Prostate gland (tissue), 2 donors: ENCODE data around the gene KCND2. TPM values are rescaled to one million over a fixed set of nuclear protein-coding genes. Genes with fewer than 3 reads are reported as not detected.

Experiments used
- DNase-seq: peaks from one replicate; pipeline ENCODE4 v3.0.0-alpha.2; 2019; ENCODE audit warnings: low spot score
- H3K27ac ChIP-seq, 2 donors: fragments of 200-600 bp; sonication (generic); 2 replicates each; pipeline ENCODE4 v1.5.1; 2017 to 2019
- H3K27me3 ChIP-seq: fragments of 200-600 bp; sonication (generic); replicated peaks from 2 replicates; pipeline ENCODE4 v1.5.1; 2019; ENCODE audit not compliant: insufficient read depth
- H3K36me3 ChIP-seq, 2 donors: fragments of 200-600 bp; sonication (generic); 1 replicate in 1 of 2; 2 replicates in 1 of 2; pipeline versions ENCODE4 v1.5.1 to v1.8.1; 2017 to 2019
- H3K4me1 ChIP-seq: fragments of 200-600 bp; sonication (generic); replicated peaks from 2 replicates; pipeline ENCODE4 v1.5.1; 2019
- H3K4me3 ChIP-seq, 2 donors: fragments of 200-600 bp; sonication (generic); 2 replicates each; pipeline ENCODE4 v1.5.1; 2017 to 2019
- H3K9me3 ChIP-seq: fragments of 200-600 bp; sonication (generic); 2 replicates; pipeline ENCODE4 v1.5.1; 2017
- POLR2A ChIP-seq: fragments of 450-650 bp; IDR thresholded peaks from one replicate; pipeline ENCODE4 v1.6.1; 2016; ENCODE audit warnings: antibody characterized with exemption, mild to moderate bottlenecking
- POLR2AphosphoS5 ChIP-seq: sonication (generic); formaldehyde crosslinking; IDR thresholded peaks from one replicate; pipeline ENCODE4 v1.6.1; 2017; ENCODE audit warnings: antibody characterized with exemption
- WGBS: methylation state at CpG from one replicate; pipeline ENCODE4 v1.1.5; 2018; 5-methylcytosine and 5-hydroxymethylcytosine counted together
- intact Hi-C: fragments of 100-400 bp; cut with DNase I; formaldehyde crosslinking; loops from one replicate; pipeline ENCODE4 v1.14.2; 2022
- total RNA-seq, 2 donors: library from RNA; depleted of rRNA; stranded (reverse); fragments of >200 nt; gene quantifications; one replicate each; pipeline ENCODE4 v1.1.0, GENCODE V29; 2016
- TF ChIP-seq, protein P1 (sequence below), 4 experiments: fragments of 200-600 bp in 2 of 4; fragments of 450-650 bp in 2 of 4; sonication (generic) in 2 of 4; IDR thresholded peaks; 1 replicate in 3 of 4; 2 replicates in 1 of 4; pipeline ENCODE4 v1.5.1; 2016 to 2019; ENCODE audit warnings: antibody characterized with exemption in 4 of 4, mild to moderate bottlenecking in 2 of 4, moderate library complexity in 2 of 4

KCND2 gene
- total RNA-seq, 2 donors from 2014 or later = 3.0 TPM; not detected in 1

GRCh38 chr7:120654241-120654640 lies 381.3 kb downstream of the KCND2 start:
- Histone ChIP-seq H3K4me3 (no peak overlapping the region), H3K4me1 (no peaks in the 10 kb centered on the region), H3K36me3 (no peaks in the 10 kb centered on the region), H3K27ac (no peak overlapping the region), H3K9me3 (no peaks in the 10 kb centered on the region), H3K27me3 (no peaks in the 10 kb centered on the region)
- TF ChIP-seq POLR2AphosphoS5 (no peak), POLR2A (no peak)
- TF ChIP-seq, protein P1, sequence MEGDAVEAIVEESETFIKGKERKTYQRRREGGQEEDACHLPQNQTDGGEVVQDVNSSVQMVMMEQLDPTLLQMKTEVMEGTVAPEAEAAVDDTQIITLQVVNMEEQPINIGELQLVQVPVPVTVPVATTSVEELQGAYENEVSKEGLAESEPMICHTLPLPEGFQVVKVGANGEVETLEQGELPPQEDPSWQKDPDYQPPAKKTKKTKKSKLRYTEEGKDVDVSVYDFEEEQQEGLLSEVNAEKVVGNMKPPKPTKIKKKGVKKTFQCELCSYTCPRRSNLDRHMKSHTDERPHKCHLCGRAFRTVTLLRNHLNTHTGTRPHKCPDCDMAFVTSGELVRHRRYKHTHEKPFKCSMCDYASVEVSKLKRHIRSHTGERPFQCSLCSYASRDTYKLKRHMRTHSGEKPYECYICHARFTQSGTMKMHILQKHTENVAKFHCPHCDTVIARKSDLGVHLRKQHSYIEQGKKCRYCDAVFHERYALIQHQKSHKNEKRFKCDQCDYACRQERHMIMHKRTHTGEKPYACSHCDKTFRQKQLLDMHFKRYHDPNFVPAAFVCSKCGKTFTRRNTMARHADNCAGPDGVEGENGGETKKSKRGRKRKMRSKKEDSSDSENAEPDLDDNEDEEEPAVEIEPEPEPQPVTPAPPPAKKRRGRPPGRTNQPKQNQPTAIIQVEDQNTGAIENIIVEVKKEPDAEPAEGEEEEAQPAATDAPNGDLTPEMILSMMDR (IDR thresholded peaks at IDR 0.05) = no peak
- intact Hi-C loops = no loop called here
- DNase-seq = no peak

DNA sequence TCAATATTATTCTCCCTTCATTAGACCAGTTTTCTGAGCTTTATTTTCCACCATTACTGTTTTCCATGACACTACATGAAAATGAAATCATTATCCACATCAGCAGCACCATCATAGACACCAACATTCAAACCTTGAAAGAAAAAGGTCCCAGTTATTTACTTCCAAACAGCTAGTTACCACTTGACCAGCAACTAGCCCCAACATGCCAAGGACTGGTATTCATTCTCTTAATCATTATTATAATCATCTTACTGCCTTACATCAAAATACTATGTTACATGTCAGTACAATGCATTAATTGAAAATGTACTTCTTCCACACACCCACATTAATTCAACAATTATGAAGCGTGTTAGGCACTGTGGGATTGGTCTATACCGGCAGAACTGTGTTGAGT lies 385.5 kb downstream of the KCND2 start:
- H3K36me3 ChIP-seq = no peaks in the 10 kb centered on the region
- intact Hi-C loops = no loop called here
- H3K9me3 ChIP-seq = no peaks in the 10 kb centered on the region
- no peak for DNase-seq
- TF ChIP-seq, protein P1 (IDR thresholded peaks at IDR 0.05) = no peak
- no peak for TF ChIP-seq POLR2A
- TF ChIP-seq POLR2AphosphoS5 = no peak
- H3K27ac ChIP-seq = no peak overlapping the region
- 94% methylated on average over 2 of the region's 2 CpGs for WGBS
- no peak overlapping the region for H3K4me3 ChIP-seq
- no peaks in the 10 kb centered on the region for H3K27me3 ChIP-seq
- no peaks in the 10 kb centered on the region for H3K4me1 ChIP-seq

DNA sequence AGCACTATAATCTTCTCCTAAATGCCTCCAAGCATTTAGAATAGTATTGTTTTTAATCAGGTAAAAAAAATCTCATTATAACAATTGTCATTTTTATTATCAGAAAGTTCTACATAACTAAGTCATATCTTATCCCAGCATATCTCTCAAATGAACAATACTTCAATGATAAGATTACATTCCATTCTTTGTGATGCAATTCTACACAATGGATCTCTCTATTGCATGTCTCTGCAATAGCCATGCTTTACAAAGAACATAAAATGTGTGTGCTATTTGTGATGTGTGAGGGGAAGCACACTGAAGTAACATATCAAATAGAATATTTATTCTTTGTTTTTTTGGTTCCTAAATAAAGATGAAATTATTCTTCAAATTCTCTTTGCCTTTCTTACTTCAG lies 389.3 kb downstream of the KCND2 start:
- H3K36me3 ChIP-seq = no peaks in the 10 kb centered on the region
- H3K27ac ChIP-seq = no peak overlapping the region
- H3K9me3 ChIP-seq = no peaks in the 10 kb centered on the region
- no peaks in the 10 kb centered on the region for H3K27me3 ChIP-seq
- no peak overlapping the region for H3K4me3 ChIP-seq
- intact Hi-C loops = no loop called here
- H3K4me1 ChIP-seq = no peaks in the 10 kb centered on the region
- TF ChIP-seq, protein P1 (IDR thresholded peaks at IDR 0.05) = no peak
- TF ChIP-seq POLR2AphosphoS5 = no peak
- DNase-seq = no peak

DNA sequence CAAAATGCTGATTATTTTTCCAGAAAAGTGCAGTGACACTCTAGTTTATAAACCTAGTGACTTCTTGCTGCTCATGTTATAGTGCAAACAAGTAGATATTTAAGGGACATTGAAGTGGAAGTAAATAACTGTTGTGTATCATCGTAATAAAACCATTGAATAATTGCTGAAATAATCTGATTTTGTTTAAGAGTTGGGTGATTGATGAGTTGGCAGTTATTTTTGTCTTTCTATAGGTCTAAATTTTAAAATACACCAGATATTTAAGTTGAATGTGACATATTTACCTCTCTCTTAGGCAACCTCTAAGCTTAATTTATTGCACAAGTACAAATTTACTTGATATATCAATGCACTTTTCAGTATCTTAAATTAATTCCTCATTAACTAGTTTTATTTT lies 392.1 kb downstream of the KCND2 start:
- no peaks in the 10 kb centered on the region for H3K36me3 ChIP-seq
- DNase-seq = no peak
- H3K27me3 ChIP-seq = no peaks in the 10 kb centered on the region
- H3K9me3 ChIP-seq = no peaks in the 10 kb centered on the region
- H3K4me1 ChIP-seq = no peaks in the 10 kb centered on the region
- WGBS = 90% methylated on average over 1 of the region's 1 CpG
- no peak overlapping the region for H3K4me3 ChIP-seq
- intact Hi-C loops = no loop called here
- H3K27ac ChIP-seq = no peak overlapping the region
- no peak for TF ChIP-seq POLR2AphosphoS5
- no peak for TF ChIP-seq POLR2A
- TF ChIP-seq, protein P1 (IDR thresholded peaks at IDR 0.05) = no peak

DNA sequence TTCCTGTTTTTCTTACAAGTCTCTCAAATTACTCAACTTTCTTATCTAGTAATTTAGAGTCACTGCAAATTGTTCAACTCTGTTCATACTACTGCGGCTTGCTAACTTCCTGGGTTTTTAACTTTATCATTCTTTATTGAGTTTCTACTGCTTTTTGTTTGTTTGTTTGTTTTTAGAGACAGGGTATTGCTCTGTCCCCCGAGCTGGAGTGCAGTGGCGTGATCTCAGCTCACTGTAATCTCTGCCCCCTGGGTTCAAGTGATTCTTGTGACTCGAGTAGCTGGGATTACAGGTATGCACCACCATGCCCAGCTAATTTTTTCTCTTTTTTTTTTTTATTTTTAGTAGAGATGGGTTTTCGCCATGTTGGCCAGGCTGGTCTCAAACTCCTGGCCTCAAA lies 402.1 kb downstream of the KCND2 start:
- intact Hi-C loops = no loop called here
- H3K27ac ChIP-seq = no peak overlapping the region
- H3K4me3 ChIP-seq = no peak overlapping the region
- no peaks in the 10 kb centered on the region for H3K9me3 ChIP-seq
- no peaks in the 10 kb centered on the region for H3K4me1 ChIP-seq
- H3K36me3 ChIP-seq = no peaks in the 10 kb centered on the region
- no peaks in the 10 kb centered on the region for H3K27me3 ChIP-seq
- TF ChIP-seq POLR2AphosphoS5 (no peak), POLR2A (no peak)
- TF ChIP-seq, protein P1 (IDR thresholded peaks at IDR 0.05) = no peak
- 88% methylated on average over 5 of the region's 5 CpGs for WGBS
- DNase-seq = no peak
